Astrocyte (in vitro differentiated cells and primary cell): Measurements from ENCODE around the gene IFNA17. TPM values are rescaled to one million over a fixed set of nuclear protein-coding genes. Genes with fewer than 3 reads are reported as not detected.
"Not testable (repeated sequence)": the region's sequence is repeated elsewhere in the genome, so short reads cannot be mapped to it uniquely, and the experiment has no call there.

Experiments used
- DNase-seq: peaks from one replicate; pipeline ENCODE4 v3.0.0-alpha.2; 2010; ENCODE audit warnings: low read depth
- FAIRE-seq: peaks from 2 replicates; lab custom pipeline; 2011; peaks lifted over from hg19 to GRCh38; lab: Jason Lieb, UNC
- H2AFZ ChIP-seq: 2 replicates; pipeline ENCODE4 v1.6.0; 2012; ENCODE audit warnings: low read depth, low read length, inconsistent platforms
- H3K27ac ChIP-seq: 2 replicates; pipeline ENCODE4 v1.5.1; 2011; ENCODE audit warnings: low read depth, low read length, inconsistent platforms
- H3K27me3 ChIP-seq: 2 replicates; pipeline ENCODE4 v1.6.0; 2011; ENCODE audit warnings: low read length, inconsistent platforms; ENCODE audit not compliant: insufficient read depth
- H3K36me3 ChIP-seq: 2 replicates; pipeline ENCODE4 v1.5.1; 2011; ENCODE audit warnings: low read length, inconsistent platforms; ENCODE audit not compliant: insufficient read depth
- H3K4me1 ChIP-seq: 2 replicates; pipeline ENCODE4 v1.5.1; 2011; ENCODE audit warnings: low read length, inconsistent platforms; ENCODE audit not compliant: insufficient read depth
- H3K4me2 ChIP-seq: 2 replicates; pipeline ENCODE4 v1.6.0; 2012; ENCODE audit warnings: low read length, inconsistent platforms
- H3K4me3 ChIP-seq: 2 replicates; pipeline ENCODE4 v1.5.1; 2011; ENCODE audit warnings: low read depth, mild to moderate bottlenecking, low read length, inconsistent platforms; ENCODE audit not compliant: insufficient read depth
- H3K79me2 ChIP-seq: 2 replicates; pipeline ENCODE4 v1.6.0; 2012; ENCODE audit warnings: mild to moderate bottlenecking, low read length, inconsistent platforms; ENCODE audit not compliant: insufficient read depth
- H3K9ac ChIP-seq: 2 replicates; pipeline ENCODE4 v1.6.0; 2012; ENCODE audit warnings: mild to moderate bottlenecking, low read length, inconsistent platforms
- H3K9me3 ChIP-seq: 2 replicates; pipeline ENCODE4 v1.5.1; 2012; ENCODE audit warnings: low read depth, mild to moderate bottlenecking, low read length, inconsistent platforms; ENCODE audit not compliant: insufficient read depth
- H4K20me1 ChIP-seq: 2 replicates; pipeline ENCODE4 v1.6.0; 2012; ENCODE audit warnings: low read length, inconsistent platforms; ENCODE audit not compliant: insufficient read depth
- H3K27ac Mint-ChIP-seq: one replicate; pipeline ENCODE4 v1.8.0; 2021; ENCODE audit warnings: mild to moderate bottlenecking, mixed read lengths; ENCODE audit not compliant: unreplicated experiment
- H3K27me3 Mint-ChIP-seq: one replicate; pipeline ENCODE4 v1.8.0; 2021; ENCODE audit warnings: low read depth, mixed read lengths; ENCODE audit not compliant: unreplicated experiment
- H3K36me3 Mint-ChIP-seq: one replicate; pipeline ENCODE4 v1.8.0; 2021; ENCODE audit warnings: low read depth, mixed read lengths; ENCODE audit not compliant: unreplicated experiment
- H3K4me1 Mint-ChIP-seq: one replicate; pipeline ENCODE4 v1.8.0; 2021; ENCODE audit warnings: low read depth, mixed read lengths; ENCODE audit not compliant: unreplicated experiment
- H3K4me3 Mint-ChIP-seq: one replicate; pipeline ENCODE4 v1.8.0; 2021; ENCODE audit warnings: mild to moderate bottlenecking, moderate library complexity, mixed read lengths; ENCODE audit not compliant: unreplicated experiment
- H3K9me3 Mint-ChIP-seq: one replicate; pipeline ENCODE4 v1.8.0; 2021; ENCODE audit warnings: mild to moderate bottlenecking, mixed read lengths; ENCODE audit not compliant: unreplicated experiment
- CTCF ChIP-seq: IDR thresholded peaks from 2 replicates; pipeline ENCODE4 v1.5.1; 2011; ENCODE audit warnings: low read depth, mild to moderate bottlenecking, inconsistent platforms, low read length, moderate library complexity; ENCODE audit not compliant: insufficient read depth
- total RNA-seq: library from RNA; stranded (reverse); gene quantifications from 2 replicates; pipeline ENCODE4 v1.2.1, GENCODE V29; 2021

IFNA17 gene
- total RNA-seq, 1 donor from 2014 or later: not detected

- not testable (repeated sequence) for H4K20me1 ChIP-seq, H3K4me3 Mint-ChIP-seq, H3K27ac ChIP-seq, H3K4me1 Mint-ChIP-seq, H3K4me3 ChIP-seq, H3K4me2 ChIP-seq, H2AFZ ChIP-seq, DNase-seq, H3K36me3 ChIP-seq, FAIRE-seq, H3K27me3 ChIP-seq, H3K27ac Mint-ChIP-seq, H3K9me3 ChIP-seq, H3K9me3 Mint-ChIP-seq, H3K36me3 Mint-ChIP-seq, H3K4me1 ChIP-seq, H3K9ac ChIP-seq, H3K79me2 ChIP-seq
- peak; percentile 38 for TF ChIP-seq CTCF
- H3K27me3 Mint-ChIP-seq: peaks cover 18% of the 10 kb centered on the region
These were observed 14.4 kb downstream of the IFNA17 start for GRCh38 chr9:21213411-21214326.

- H3K9me3 Mint-ChIP-seq, H3K9ac ChIP-seq, H2AFZ ChIP-seq, H3K27me3 ChIP-seq, DNase-seq, H3K4me1 Mint-ChIP-seq, H3K27ac ChIP-seq, H3K79me2 ChIP-seq, H3K9me3 ChIP-seq, FAIRE-seq, H3K4me1 ChIP-seq, H3K4me3 ChIP-seq, H4K20me1 ChIP-seq, H3K27ac Mint-ChIP-seq, H3K4me3 Mint-ChIP-seq, H3K4me2 ChIP-seq, H3K36me3 ChIP-seq, H3K36me3 Mint-ChIP-seq: not testable (repeated sequence)
- H3K27me3 Mint-ChIP-seq: peaks cover 15% of the 10 kb centered on the region
These were observed 15.9 kb downstream of the IFNA17 start for GRCh38 chr9:21212160-21212559.

GRCh38 chr9:21210782-21211181 is 17.2 kb downstream of the IFNA17 start:
- not testable (repeated sequence) for H3K27ac Mint-ChIP-seq, H3K27ac ChIP-seq, H3K36me3 ChIP-seq, H3K36me3 Mint-ChIP-seq, H4K20me1 ChIP-seq, H3K4me2 ChIP-seq, DNase-seq, H3K4me3 ChIP-seq, H3K79me2 ChIP-seq, H3K4me1 ChIP-seq, H2AFZ ChIP-seq, H3K4me3 Mint-ChIP-seq, H3K27me3 ChIP-seq, FAIRE-seq, H3K4me1 Mint-ChIP-seq, H3K9ac ChIP-seq, H3K9me3 Mint-ChIP-seq, H3K9me3 ChIP-seq
- peaks cover 17% of the 10 kb centered on the region for H3K27me3 Mint-ChIP-seq
